DMS53 treated with DMSO at 0.1 percent for 48 hours (cell line): ENCODE results near the gene TMEM63B.

Experiments used
- DNase-seq: peaks from one replicate; lab custom pipeline; 2025; ENCODE audit not compliant: unreplicated experiment; lab: John Stamatoyannopoulos, UW

TMEM63B gene

DNA sequence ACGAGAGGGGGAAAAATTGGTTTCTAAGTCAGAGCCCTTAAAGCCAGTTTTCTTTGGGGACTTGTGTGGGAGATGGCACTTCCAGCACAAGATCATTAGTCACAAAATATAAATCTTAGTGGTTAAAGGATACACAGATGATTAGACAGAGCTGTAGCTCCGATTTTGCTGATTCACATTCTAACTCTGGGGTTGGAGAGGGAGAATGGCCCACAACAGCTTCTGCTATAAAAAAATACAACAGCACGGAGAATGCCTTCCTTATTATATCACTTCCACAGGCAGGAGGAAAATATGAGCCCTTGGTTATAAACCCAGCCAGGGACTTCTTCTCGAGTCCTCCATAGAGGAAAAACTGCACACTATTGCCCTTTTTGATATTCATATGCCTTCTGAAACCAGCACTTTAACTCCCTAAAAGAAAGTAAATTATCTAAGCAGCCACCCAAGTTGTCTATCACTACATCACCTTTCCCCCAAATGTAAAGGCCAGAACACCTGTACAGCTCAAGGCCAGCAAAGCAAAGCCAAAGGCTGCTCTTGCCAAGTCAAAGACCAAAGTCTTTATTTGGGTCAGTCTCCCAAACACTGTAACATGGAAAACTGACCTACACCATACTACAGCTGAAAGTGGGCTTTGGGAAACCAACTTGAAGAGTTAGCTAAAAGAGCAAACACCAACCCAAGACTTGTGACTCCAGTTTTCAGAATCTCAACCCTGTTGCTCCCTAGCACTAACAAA is 10.5 kb upstream of the TMEM63B start:
- DNase-seq: no peak

DNA sequence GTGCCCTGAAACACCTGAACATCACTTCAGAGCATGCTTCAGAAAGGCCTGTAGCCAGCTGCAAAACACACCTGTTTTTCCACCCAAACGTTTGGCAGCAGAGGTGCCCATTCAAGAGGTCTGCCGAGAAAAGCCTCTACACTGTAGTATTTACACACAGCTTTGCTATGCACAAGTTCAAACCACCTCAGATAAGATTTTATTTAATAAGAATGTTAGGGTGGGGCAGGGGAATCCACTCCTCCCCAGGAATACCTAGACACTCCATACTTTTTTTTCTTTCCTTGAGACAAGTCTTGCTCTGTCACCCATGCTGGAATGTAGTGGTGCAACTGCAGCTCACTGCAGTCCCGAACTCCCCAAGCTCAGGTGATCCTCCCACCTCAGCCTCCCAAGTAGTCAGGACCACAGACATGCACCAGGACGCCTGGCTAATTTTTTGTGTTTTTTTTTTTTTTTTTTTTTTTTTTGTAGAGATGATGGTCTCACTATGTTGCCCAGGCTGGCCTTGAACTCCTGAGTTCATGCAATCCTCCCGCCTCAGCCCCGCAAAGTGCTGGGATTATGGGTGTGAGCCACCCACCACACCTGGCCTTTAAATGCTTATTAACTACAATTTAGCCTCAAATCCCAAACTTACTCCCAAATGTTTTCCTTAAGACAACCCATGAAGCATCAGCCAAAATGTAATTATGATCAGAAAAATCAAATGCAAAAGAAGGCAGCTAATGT is 9.8 kb upstream of the TMEM63B start:
- no peak for DNase-seq

DNA sequence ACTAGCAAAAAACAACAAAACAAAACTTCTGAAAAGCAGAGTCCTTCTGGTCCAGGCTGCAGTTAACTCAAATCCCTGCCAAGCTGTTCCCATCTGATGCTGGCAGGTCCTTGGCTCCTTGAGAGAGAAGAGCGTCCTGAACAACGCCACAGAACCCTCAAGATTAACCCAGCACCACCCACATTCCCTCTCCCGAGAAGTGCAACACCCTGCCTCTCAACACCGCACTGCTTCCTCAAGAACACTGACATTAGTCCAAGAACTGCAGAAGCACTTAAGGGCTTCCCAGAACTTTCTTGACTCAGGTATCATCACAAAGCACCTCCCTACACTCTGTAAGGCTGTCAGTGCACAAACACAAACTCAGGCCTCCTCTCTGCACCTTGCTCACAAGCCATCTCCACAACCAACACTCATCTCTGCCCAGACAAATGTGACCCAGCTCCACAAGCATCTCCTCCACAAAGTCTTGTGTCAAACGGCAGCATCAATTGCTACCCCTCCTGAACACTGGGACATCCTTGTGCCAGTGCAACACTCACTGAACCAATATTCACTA is 7.6 kb upstream of the TMEM63B start:
- DNase-seq: no peak

DNA sequence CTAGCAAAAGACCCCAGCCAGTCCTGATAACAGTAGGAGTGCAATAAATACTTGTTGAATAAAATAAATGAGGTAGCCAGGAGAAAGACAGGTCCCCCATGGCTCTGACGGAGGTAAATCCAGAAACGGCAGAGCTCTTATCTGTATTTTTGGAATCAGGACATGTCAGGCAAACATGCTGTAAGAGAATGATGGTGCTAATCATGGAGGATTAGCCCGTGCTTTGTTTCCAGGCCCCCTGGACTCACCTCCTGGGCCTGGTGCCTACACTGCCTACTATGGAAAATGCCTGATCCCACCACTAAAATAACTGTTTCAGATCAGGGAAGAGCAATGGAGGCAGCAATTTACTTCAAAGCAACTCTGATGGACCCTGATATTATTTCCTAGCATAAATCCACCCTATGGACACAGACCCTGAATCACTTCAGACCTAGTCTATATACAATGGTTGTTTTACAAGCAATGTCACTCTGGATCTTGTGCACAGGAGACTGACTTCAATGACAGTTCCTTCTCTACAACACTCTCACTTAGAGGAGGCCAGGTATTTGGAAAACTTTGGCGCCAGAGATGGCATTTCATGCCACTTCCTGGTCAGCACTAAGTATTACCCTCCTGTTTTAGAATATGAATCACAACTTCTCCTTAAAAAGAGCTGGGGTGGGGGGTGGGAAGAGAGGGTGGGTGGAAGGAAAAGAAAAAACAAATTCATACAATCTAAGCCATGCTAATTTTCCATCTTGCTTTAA is 6.5 kb upstream of the TMEM63B start:
- DNase-seq: no peak

DNA sequence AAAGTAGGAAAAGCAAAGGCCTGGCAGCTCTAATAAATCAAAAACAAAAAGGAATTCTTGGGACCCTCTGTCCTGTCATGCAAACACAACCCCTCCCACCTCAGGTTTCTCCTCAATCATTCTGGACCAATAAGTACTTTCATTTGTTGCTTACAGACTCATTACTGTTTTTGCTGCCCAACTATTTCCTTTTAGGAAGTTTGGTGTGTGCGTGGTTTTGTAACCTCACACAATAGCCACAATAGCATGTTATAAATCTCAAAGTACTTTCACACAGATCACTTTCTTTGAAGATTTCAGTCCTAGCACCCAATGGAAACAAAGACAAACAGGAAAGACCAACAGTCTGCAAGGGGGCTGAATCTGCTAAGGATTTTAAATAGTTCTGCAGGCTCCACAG is 4.6 kb upstream of the TMEM63B start:
- DNase-seq: no peak

DNA sequence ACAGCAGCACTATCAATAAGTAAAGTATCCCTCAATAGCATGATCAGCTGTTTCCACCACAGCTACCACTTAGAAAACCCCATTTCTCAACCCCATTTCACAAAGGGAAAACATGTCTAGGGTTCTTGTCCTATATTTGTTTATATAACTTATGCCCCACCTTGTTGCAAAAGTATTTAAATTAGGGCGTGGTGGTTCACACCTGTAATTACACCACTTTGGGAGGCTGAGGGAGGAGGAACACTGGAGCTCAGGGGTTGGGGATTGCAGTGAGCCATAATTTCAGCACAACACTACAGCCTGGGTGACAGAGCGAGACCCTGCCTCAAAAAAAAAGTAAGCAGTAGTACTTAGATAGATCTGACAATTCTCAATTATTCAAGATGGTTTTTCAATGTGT is 3.8 kb upstream of the TMEM63B start:
- no peak for DNase-seq

DNA sequence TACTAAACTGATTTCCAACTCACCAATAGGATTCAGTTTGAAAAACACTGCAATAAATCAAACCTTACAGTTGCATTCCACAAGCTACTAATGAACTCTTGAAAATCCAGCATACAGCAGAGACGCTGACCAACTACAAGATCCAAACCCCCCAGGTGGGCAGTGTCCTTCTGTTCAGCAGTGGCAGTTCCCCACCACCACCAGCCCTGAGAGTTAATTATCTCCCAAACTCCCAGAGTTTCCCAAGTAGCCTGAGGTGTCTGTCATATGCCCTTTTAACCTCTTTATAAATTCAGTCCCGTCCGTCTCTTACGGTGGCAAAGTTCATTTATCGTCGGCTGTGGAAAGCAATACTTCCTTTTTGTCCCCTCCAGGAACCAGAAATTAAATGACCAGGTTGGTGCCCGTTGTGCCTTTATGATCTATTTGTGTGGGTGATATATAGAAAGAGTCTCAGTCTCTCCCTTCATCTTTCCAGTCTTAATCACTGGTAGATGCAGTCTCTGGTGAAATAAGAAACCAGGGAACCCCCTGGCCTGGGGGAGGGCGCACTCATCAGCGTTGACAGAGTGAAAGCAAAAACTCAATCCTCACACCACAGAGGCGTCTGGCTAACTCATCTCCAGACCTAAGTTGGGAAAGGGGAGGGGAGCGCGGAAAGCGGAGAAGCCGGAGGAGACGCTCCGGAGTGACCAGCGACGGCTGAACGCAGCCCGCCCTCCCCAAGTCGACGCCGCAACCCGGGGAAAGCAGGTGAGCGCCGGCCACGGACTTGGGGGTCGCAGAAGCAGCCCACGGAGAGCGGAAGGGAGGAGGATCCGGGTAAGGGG is 819 bp upstream of the TMEM63B start:
- no peak for DNase-seq

DNA sequence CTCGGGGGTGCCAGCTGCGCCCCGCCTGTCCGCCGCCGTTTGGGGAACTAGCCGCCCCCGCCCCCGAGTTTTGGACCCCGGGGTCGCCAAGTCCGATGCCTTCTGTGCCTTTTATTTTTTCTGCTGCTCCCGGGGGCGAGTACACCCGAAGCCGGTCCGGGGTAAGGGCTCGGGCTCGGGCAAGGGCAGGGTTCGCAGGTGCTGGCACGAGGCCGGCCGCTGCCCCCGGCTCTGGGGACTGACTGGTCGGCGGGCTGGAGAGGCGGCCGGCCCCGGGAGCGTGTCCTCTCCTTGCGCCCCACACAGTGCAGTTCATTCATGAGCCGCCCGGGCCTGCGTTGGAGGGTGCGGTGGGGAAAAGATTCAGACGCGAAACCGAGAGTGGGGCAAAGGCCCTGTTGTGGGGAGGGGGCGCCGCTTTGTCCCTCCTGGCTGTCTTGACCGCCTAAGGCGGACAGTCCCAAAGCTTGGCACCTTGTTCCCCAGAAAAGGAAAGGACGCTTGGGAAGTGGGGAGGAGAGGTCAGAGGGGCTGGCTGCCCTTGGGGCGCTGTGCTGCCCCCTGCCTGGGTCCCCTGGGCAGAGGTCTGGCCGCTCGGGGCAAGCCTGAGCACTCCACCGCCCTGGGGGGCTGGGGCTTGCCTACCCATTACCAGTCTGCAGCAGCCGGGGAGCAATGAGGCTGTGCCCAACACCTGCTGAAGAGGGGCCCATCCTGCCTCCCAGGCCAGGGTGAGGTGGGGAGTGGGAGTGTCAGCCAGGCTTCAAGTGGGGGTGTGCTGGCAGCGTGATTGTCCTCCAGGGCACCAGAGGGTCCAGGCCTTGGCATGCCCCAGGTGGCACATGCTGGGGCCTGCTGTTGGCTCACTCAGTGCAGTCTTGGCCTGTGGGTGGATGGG is 915 bp downstream of the TMEM63B start:
- no peak for DNase-seq

DNA sequence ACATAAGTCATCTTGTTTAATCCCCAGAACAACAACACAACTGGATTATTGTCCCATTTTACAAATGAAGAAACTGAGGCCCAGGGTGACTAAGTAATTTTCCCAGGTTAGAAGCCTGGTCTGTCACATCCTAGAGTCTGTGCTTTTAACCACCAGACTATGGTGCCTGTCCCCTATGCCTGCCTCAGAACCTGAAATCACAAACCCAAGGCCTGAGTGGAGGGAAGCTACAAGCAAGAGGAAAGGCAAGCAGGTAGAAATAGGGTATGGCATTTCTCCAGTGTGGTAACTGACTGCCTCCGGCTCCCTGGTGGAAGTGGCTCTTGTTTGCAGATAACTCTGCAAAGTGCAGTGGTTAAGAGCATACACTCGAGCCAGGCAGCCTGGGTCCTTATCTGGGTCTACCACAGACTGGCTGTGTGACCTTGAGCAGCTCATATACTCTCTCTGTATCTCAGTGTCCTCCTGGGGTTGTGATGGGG is 2.5 kb downstream of the TMEM63B start:
- no peak for DNase-seq

DNA sequence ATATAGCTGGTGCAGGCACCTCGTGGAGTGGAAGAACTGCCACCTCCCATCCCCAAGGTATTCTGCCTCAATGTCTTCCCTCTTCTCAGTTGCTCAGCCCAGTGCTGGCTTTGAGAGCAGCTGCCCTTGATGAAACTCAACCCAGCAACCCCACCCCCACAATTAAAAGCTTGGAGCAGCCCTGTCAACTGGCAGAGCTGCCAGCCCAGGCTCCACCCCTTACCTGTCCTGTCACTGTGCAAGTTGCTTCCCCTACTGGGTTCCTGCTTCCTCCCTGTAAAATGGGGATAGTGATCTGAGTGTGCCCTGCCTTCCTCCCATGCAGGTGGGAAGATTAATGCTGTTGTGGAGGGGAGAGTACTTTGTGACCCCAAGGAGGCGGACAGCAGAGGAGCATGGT is 4.5 kb downstream of the TMEM63B start:
- DNase-seq: no peak

DNA sequence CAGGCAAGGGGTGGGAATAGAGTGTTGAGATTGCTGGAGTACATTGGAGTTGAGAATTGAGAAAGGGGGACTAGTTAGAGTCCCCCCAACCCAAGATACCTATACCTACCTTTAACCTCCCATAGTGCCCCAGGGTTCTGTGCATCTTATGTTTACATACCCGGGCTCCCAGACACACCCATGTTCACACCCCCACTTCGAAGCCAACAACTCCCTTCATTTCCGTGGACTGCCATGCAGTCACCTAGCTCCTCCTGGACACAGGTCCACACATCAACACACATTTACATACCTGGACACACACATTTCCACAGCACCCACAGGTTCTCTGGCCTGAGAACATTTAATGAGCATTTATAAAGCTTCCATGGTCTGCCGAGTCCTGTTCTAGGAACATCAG is 5.1 kb downstream of the TMEM63B start:
- DNase-seq: no peak

DNA sequence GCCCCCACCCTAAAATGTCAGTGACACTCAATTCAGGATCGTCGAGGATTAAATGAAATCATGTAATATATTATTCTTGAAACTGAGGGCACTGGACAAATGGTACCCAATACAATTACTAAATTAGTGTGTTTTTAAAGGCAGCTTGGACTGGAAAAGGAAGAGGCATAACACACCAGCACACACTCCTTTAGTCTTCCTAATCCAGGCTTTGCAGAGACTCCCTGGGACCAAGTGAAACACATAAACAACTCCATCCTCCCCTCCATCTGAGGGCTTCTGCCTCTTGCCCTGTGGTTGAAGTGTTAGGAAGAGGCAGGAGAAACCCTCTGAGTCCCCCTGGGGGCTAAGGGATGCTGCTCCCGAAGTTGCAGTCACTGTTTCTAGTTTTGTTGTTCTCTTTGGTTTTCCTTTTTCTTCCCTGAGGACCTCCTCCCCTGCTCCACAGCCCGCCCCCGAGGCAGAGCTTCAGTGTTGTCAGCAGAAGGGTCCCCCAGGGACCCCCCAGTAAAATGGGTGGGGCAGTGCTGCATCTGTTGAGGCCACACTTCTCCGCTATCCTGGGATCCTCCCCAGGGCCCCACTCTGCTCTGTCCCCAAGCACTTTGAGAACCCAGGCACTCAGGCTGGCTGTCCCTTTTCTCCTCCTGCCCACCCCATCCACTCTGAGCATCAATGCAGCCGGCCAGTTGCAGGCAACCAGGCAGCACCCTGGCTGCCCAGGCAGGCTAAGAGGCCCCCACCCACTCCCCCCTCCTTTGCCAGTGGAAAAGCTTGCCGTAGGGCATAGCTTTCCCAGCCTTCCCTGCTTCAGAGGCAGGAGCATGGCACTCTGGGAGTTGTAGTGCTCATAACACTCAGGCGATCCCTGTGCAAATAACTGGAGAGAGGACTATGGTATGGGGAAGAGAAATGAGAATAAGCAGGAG is 5.9 kb downstream of the TMEM63B start:
- DNase-seq: peak; percentile 66

DNA sequence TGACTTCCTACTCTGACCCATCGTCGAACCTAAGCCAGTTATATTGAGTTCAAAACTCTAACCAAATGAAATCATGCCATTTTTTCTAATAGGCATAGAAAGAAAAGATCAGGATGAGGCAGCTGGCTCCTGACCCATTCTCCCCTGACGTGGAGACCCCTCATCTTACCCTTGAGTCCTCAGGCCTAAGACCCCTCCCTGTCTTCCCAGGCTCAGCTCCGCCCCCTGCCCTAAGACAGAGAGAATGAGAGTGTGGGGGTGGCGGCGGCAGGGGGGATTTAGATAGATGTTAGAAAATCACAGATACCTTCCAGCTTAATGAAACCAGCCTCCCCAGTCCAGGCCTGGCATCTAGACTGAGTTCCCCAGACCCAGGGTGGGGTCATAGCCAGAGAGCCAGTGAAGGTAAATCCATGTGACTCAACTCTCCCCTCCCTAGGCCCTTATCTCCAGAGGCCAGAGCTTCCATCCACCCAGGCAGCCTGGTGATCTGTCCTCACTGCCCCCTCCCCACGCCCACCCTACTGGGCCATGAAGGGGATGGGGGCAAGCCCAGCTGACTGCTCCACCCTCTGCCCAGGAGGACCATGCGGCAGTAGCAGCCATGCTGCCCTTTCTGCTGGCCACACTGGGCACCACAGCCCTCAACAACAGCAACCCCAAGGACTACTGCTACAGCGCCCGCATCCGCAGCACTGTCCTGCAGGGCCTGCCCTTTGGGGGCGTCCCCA is 6.8 kb downstream of the TMEM63B start:
- no peak for DNase-seq

DNA sequence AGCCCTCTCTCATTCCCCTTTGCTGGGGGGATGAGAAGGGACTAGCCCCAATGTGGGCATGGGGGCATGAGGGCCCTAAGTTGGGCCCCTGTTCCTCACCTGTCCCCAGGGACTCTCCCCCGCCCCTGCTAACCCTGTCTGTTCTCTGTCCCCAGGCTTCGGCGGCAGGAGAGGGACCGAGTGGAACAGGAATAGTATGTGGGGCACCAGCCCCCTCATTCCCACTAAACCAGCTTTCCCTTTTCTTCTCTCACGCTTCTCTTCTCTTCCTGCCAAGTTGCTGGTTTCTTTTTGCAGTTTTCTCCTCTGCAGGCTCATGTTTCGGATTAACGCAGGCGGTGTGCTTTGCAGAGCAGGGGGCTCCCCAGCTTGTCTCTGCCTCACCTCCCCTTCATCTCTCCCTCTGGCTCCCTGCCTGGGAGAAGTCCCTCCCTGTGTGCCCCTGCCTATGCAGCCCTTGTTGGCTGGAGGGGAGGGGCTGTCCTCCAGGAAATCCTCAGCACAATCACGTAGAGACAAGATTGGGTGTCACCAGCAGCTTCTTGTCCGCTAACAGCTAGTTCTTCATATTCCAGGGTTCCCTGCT is 7.9 kb downstream of the TMEM63B start:
- no peak for DNase-seq

DNA sequence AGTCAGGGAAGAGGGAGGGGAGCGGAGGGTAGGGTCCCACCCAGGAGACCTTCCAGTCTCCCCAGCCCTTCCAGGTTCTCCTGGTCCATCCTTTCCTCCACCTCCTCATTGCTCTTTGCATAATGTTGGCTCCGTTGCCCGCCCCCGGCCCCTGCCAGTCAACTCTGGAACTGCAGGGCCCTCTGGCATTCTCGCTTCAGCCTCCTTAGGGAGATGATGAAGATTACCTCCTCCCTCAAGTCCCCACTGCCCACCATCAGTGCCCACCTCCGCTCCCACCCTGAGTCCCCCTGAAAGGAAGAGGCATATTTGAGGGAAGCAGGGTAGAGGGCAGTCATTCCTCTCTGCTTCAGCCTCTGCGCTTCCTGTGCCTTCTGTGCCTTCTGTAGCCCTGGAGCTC is 8.5 kb downstream of the TMEM63B start:
- DNase-seq: no peak

DNA sequence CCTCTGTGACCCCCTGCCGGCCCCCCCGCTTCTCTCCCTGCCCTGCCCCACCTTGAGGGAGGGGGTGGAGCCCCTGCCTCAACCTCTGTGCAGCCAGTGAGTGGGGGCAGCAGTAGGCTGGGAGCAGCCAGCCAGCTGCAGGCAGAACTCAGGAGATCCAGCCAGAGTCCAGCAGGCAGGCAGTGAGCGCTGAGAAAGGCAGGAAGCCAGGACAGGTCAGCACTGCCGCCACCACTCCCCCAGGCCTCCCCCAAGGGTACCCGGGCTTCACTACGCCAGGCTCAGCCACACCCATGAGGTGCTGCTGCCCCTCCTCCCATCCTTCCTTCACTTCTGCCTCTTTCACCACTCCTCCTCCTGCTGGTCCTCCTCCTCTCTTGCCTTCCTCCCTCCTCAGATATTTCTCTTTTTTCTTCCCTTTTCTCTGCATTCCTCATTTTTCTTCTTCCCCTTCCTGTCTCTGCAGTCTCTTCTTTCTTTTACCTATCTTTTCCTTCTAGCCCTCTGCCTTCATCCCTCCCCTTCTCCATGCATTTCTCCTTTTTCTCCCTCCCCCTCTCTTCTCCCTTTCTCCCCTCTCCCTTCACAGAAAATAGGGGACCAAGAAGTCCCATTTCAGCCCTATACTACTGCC is 11.5 kb downstream of the TMEM63B start:
- DNase-seq: no peak

DNA sequence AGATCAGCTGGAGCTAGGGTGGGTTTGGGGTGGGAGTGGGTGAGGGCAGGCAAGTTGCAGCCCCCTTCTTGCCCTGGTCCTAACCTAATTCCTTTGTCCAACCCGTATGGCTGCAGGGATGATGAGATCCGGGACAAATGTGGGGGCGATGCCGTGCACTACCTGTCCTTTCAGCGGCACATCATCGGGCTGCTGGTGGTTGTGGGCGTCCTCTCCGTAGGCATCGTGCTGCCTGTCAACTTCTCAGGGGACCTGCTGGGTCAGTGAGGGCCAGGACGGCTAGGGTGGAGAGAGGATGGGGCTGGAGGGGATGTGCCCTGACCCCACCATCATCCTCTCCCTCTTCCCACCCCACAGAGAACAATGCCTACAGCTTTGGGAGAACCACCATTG is 12.0 kb downstream of the TMEM63B start:
- no peak for DNase-seq
